Activated effector memory CD4-positive, alpha-beta T cell treated with anti-CD3 and anti-CD28 coated beads, Interleukin-2, amount 50 U/mL, for 16 hours (primary cell): ENCODE data around the gene TUBB4A.
A peak's percentile ranks its signal among the peaks of the same experiment; 100 is the strongest.

Experiments used
- DNase-seq: peaks from one replicate; pipeline ENCODE4 v3.0.0-alpha.2; 2020

TUBB4A gene

DNA sequence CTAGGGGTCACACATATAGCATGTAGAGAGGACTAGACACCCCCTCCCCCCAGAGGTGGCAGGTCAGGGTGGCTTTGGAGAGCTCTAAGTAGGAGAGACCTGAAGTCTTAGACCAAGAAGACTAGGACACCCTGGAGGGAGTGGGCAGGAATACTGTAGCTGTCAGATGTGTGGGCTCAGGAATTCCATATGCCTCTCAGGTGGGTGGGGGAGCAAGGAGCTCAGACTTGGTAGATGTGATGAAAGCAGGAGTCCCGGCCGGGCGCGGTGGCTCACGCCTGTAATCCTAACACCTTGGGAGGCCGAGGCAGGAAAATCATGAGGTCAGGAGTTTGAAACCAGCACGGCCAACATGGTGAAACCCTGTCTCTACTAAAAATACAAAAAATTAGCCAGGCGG lies 36.4 kb downstream of the TUBB4A start:
- DNase-seq = no peak

DNA sequence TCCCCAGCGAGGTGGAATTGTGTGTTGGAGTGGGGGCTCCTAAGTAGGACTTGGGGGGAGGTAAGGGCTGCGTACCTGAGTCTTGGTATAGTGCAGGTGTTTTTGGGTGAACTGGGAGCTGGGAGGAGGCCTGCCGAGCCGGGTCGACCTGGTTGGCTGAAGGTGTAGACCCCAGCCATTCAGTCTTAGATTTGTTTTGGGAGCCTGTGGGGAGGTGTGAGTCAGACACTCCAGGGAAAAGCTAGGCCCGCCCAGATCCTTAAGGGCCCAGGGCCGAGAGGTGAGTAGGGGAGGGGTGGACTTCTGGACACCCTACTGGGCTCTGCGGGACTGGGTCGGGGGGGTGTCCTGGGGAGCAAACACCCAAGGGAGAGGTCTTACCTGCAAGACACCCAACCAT lies 37.1 kb downstream of the TUBB4A start:
- no peak for DNase-seq

DNA sequence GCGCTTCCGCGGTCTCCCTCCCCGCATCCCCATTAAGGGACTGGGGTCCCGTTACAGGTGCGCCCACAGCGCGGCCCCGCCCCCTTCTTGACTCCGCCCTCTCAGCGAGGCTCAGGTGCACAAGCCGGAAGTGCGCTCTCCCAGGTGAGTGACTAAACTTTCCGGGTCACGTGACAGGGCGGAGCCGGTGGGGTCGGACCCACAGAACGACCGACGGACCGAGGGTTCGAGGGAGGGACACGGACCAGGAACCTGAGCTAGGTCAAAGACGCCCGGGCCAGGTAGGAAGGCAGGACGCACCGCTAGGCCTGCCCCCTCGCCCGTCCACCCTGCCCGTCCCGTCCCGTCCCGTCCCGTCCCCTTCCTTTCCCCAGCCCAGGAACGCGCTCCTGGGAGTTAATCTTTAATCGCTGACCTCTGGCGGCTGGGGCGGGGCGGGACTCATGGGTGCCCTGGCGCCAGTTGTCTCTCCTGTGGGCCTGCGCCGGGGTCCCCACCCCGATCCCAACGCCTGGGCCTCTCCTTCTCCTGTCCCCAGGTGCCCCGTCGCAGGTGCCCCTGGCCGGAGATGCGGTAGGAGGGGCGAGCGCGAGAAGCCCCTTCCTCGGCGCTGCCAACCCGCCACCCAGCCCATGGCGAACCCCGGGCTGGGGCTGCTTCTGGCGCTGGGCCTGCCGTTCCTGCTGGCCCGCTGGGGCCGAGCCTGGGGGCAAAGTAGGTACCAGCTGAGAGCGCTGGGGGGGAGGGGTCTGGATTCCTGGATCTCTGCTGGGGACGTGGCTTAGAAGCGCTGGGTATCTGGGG lies 37.8 kb downstream of the TUBB4A start, which contains the start of gene CRB3:
CRB3 (plus strand) TSS at position 202 of the 804 bp plus-strand sequence; CDS start at position 633, 431 bp downstream.
- DNase-seq = peak; percentile 84

DNA sequence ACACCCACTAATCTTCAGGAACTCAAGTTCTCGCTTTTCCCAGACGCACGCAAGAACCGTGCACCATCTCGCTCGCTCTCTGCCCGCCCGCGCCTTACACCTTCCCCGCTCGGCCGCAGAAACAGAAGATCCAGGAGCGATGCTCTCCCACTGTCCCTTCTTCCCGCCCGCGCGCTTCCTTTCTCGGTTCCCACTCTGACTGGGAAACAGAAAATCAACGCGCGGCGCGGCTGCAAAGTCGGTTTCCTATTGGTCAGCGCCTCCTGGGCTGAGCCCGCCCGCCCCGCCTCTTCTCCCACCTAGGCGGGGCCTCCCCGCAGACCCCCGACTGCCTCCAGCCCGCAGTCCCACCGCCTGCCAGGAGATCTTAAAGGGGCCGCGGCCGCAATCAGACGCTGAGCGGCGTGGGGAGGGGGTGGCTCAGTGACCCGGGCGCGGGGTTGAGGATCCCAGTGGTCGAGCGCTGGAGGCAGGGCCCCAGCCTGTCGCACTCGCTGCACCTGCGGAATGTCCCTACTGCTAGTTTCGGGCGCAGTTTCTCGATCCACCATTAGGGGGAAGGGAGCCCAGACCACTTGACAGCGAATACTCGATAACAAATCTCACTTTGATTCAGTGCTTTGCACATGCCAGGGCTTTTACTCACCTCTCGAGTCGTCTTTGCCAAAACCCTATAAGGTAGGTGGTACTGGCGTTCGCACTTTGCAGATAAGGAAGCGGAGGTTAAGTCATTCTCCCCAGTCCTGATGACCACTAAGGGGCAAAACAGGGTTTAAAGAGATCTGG lies 41.8 kb downstream of the TUBB4A start:
- DNase-seq = peak; percentile 98

DNA sequence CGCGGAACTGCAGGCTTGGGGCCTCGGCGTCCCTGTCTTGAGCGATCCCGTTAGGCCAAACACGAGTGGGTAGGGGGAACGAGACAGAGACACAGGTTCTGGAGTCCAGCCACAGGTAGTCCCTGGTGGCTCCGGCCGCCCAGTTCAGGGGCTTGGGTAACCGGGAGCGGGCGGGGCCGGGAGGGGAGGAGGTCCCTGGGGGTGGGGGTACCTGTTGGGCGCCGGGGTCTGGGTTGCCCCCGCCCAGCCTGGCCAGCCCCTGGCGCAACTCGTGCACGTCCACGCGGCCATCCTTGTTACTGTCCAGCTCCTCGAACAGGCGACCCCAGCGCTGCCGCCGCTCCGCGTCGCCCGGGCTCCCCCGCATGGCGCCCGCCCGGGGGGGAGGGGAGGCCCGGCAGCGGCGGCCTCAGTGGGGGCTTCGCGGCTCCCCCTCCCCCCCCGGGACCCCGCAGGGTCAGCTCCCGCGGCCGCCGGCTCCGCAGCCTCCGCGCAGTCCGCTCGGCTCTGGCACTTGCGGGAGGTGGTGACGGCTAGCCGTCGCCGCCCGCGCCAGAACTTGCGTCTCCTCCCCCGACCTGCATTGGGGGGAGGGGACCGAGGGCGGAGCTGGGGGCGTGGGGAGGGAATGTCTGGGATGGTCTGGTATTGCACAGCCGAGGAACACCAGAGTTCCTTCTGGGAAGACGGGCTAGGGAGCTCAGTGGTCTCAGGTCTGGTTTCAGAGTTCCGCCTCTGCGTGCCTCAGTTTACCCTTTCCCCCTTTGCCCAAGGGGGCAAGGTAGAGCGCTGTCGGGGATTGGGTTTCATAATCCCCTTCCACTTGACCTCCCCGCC lies 42.6 kb downstream of the TUBB4A start, which contains the start of gene SLC25A23:
SLC25A23 (minus strand) TSS at position 531 of the 837 bp plus-strand sequence; CDS start at position 367, 164 bp downstream.
- peak; percentile 83 for DNase-seq

DNA sequence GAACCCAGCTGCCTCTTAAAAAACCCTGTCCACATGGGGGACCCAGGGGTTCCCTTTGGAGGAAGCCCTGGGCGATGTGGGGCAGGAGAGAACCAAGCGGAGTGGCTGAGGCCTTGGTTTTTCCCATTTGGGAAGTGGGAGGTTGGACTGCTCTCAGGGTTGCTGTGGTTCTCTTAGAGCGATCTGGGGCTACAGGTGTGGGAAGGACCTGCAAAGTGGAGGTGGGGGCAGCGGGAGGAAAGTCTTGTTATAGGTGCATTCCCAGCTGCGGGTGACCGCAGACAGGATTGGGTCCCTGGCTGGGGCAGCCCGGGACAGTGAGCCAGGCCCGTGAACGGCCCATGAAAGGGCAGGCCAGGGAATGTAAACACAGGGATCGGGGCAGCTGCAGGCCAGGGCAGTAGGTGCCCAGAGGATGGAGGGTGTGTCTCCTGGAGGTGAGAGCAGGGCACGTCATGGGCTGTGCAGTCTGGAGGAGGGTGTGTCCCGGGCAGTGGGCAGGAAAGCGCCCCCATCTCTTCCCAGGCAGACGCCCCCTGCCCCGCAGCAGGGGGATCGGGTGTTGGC lies 43.3 kb downstream of the TUBB4A start:
- DNase-seq = no peak

DNA sequence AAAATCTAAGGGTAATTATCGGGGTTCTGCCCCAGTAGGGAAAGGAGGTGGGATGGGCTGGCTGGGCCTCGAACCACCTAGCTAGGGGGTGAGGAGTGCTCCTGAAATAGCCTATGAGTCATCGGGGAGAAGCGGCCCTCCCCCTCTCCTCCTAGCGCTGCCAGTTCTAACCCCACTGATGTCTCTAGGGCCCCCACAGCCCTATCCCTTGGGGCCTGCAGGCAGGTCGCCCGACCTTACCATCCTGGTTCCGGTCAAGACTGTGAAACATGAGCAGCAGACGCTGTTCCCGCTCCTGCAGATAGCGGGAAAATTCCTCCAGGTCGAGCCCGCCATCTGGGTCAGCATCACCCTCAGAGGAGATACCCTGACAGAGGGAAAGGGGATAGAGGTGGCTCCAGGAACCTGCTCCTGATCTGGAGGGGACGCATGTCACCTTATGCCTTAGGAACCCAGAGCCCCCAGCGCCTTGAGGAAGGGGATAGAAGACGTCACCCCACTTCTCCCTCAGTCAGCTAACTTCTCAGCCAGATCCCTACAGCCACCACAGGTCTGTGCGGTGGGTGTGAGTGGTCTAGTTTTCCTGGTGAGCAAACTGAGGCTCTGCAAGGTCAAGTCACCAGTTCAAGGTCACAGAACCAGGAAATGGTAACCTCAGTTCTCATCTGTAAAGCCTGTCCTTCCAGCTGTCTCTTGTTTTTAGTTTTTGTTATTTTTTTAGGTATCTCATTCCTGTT lies 44.0 kb downstream of the TUBB4A start:
- DNase-seq = no peak

DNA sequence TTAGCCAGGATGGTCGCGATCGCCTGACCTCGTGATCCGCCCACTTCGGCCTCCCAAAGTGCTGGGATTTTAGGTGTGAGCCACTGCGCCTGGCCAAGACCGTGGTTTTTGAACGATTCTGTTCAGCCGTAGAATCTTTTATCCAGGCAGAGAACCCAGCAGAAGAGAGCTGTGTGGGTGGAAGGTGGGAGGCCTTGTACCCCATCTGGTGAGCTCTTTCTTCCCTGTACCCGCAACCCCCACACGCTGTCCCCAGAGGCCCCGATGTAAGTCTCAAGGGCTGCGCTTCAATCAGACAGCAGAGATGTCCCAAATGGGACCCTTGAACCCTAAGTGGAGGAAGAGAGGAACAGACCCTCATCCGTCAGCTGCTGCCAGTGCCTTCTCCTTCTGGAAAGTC lies 46.2 kb downstream of the TUBB4A start:
- DNase-seq = no peak

DNA sequence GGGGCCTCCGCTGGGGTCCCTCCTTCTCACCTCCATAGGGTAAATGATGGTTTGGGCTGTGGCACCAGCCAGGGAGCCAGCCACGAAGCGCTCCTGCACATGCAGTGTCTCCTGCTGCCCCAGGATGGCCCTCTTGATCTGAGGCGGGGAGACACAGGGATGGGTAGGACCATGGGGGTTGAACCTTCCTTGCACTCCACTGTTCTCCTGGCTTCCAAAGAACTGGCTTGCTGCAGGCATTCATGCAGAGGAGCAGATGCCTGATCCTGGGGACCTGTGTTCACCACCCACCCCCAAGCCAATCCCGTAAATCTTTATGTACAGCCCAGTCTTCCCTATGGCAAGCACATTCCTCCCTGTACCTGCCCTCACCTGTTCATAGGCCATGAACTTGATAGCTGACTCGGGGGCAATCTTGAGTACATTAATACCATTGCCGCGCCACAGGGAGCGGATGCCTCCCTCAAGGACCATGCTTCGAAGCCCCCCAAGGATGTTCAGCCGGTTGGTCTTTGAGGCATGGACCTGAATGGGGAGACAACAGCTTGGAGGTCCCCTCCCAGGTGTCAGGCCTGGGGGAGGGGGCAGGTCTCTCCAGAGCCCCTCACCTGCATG lies 48.1 kb downstream of the TUBB4A start:
- DNase-seq = no peak

DNA sequence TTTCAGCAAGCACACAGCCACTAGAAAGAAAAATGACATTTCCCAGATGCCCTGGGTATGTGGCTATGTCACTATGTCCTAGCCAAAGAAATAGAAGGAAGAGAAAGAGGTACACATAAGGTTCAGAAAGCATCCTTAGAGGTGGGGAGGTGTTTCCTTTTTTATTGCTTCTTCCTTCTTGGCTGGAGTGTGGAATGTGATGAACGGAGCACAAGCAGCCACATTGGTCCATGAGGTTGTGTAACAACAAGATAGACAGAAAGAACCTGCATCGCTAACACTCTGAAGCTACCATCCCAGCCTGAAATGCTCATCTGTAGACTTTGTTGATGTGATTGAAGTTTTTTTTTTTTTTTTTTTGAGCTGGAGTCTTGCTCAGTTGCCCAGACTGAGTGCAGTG lies 49.2 kb downstream of the TUBB4A start:
- DNase-seq = no peak

DNA sequence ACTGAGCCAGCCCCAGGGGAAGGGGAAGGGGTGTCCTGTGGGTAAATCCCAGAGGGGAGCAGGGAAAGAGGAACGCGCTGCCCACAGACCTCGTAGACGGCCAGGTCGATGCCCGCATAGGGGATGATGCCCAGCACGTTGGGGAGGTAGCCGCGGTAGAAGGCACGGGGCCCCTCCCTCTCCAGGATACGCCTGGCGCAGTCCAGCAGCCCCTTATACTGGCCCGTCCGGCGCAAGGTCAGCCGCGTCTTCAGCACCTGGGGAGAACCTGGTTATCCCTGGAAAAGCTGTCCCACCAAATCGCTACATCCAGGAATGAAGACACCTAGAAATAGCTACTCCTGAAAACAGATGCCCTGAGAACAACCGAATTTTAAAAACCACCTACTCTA lies 49.9 kb downstream of the TUBB4A start:
- no peak for DNase-seq

DNA sequence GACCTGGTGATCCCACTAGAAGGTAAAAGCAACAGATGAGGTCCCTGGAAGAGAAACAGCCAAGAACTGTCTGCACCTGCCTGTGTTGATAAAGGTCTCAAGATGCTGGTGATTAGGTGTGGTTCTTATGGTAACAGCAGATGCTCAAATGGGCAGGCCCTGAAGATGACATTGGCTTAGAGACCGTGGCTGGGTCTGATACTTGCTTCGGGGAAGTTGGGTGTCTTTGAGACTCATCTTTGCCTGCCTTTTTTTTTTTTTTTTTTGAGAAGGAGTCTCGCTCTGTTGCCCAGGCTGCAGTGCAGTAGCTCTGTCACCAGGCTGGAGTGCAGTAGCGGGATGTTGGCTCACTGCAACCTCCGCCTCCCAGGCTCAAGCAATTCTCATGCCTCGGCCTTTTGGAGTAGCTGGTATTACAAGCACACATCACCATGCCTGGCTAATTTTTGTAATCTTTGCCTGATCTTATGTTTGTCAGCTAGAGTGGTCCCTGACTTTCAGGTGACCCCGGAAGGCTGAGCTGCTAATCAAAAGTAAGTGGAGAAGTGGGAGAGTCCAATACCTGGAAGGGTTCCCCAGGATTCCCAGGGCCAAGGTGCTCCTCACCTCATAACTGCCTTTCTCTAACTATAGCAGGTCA lies 50.4 kb downstream of the TUBB4A start:
- no peak for DNase-seq

DNA sequence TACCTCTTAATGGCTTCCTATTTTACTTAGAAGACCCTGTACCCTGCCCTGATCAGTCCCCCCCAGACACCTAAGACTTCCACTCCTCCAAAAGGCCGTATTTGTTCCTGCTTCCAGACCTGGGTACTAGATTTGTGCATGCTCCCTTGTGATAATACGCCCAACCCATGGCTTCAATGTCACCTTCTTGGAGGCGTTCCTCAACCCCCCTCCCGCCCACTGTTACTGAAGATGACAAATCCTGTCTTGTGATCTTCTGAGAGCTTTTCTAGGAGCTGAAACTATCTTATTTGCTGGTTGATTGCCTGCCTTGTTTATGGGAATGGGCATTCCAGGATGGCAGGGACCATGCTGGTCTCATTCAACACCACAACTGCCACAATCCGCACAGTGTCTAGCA lies 51.9 kb downstream of the TUBB4A start:
- no peak for DNase-seq

DNA sequence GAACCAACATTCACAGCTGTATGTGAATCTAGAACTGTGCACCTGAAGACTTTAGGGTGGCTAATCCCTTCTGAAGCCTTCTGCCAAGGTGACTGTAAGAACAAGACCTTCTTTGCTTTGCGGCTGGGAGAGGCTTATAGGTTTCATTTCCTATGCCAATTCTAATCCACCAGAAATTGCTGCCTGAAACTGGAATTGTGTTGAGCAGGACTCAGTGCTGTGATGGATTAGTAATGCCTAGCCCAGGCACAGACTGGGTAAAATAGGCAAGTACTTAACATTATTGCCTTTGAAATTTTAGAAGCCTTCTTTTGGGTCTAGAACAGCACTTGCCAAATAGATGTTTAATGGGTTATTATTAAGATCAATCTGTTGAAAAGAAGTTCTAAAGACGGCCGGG lies 54.1 kb downstream of the TUBB4A start:
- DNase-seq = no peak

DNA sequence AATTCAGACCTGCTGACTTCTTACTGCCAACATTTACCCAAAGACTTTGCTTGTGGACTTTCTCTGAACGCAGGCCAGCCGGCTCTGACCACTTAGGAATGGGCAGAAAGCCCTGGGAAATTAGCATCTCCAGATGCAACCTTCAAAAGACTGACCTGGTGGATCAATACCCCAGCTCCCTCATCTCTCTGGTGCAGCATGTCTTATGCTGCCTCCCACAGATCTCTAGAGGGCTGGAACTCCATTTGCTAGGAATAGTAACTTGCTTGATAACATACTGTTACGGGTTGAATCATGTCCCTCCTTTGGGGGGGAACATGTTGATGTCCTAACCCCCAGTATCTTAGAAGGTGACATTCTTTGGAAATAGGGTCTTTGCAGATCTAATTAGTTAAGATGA lies 55.7 kb downstream of the TUBB4A start:
- no peak for DNase-seq
